Esophagus muscularis mucosa (tissue), 3 donors: ENCODE data around the gene CACHD1.

Experiments used
- CTCF ChIP-seq, 3 experiments: fragments of 200-600 bp in 2 of 3; fragments of 450-650 bp in 1 of 3; sonication (generic) in 2 of 3; IDR thresholded peaks; one replicate each; pipeline ENCODE4 v1.5.1; 2017 to 2019; ENCODE audit warnings: antibody characterized with exemption in 3 of 3, mild to moderate bottlenecking in 2 of 3, moderate library complexity in 1 of 3
- POLR2A ChIP-seq: fragments of 450-650 bp; IDR thresholded peaks from one replicate; pipeline ENCODE4 v1.6.1; 2017; ENCODE audit warnings: antibody characterized with exemption, moderate library complexity, mild to moderate bottlenecking, low read depth

GRCh38 chr1:64574301-64574700, 104.4 kb downstream of the CACHD1 start:
- TF ChIP-seq CTCF (IDR thresholded peaks at IDR 0.05) (no peak), POLR2A (no peak)
